ENCODE results near the gene OTULINL. TPM values are rescaled to one million over a fixed set of nuclear protein-coding genes. Genes with fewer than 3 reads are reported as not detected.

The OTULINL gene
- total RNA-seq, 4 donors from 2014 or later, result 0.73 to 1.8 (median 0.96) TPM

DNA sequence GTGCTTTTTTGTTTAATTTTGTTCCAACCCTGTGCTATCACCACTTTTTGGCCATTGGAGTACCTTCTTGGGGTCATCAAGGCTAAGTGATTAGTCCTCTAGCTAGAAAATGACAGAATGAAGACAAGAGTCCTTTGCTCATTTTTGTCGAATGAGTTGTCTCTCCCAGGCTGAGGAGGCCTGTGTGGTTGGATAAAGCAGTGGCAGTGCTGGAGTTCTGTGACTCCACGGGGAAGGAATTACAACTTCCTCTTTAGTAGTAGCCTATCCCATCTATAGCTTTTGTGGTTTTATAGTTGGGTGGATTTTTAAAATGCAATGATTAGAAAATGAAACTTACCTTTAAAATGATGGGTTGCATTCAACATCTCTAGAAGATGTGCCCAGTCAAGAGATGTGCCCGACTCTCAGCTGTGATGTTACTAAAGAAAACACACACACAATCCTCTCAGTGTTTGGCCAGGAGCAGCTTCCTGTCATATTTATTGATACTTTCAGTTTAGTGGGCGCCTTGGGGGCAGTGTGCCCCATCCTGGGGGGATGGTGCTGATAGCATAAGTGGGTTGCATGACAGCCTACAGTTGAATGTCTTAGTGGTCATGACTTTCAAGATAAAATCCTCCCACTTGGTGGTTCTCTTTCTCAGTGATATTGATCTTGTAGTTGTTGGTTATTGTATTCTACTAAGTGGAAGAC is 11.9 kb downstream of the OTULINL start:
- no peaks in the 10 kb centered on the region for H3K9me3 ChIP-seq
- no peak for TF ChIP-seq POLR2A (IDR thresholded peaks at IDR 0.05)
- ATAC-seq, result no peak
- H3K27me3 ChIP-seq, result no peaks in the 10 kb centered on the region
- H3K27ac ChIP-seq, result no peak overlapping the region
- H3K4me3 ChIP-seq, result no peak overlapping the region
- DNase-seq, result no peak
- intact Hi-C loops (cut with DNase I; ENCODE audit: low total_unique reads) (no loop called here), in situ Hi-C loops (cut with MboI; ENCODE audit: low sequenced_read_pairs in 4 of 4) (no loop called here)
- no peaks in the 10 kb centered on the region for H3K36me3 ChIP-seq
- no peaks in the 10 kb centered on the region for H3K4me1 ChIP-seq

DNA sequence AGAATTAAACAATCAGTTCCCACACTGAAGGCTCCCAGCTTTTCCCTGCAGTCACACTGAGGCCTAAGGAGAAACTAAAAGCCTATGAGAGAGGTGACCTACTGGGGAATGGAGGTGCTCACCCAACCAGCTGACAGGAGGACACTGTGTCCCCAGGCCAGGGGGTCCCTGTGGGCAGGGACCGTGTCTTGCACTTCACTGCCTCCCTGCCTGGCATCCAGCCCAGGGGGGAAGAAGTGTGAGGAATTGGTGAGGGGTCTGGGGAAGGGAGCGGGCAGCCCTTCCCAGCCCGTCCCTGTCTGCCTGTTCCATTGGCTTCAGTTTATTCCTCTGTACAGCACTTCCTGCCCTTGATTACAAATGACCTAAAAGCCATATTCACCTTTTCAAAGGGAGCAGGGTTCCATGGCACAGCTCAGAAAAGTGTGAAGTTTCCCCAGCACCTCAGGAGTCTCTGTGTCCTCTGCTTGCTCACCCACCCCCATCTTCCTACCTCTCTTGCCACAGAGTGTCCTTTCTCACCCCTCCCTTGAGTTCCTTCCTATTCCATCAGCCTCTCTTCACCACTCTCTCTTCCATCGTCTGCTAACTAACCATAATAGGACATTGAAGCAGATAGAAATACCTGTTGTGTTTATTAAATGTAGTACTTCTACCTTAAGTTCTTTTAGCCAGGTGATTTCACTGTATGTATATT is 12.9 kb downstream of the OTULINL start:
- H3K4me1 ChIP-seq, result no peaks in the 10 kb centered on the region
- no peak overlapping the region for H3K4me3 ChIP-seq
- intact Hi-C loops (cut with DNase I; ENCODE audit: low total_unique reads), result no loop called here
- no peak for ATAC-seq
- TF ChIP-seq POLR2A (IDR thresholded peaks at IDR 0.05) (no peak), CTCF (IDR thresholded peaks at IDR 0.05 in 4 of 5, conservative IDR thresholded peaks at IDR 0.05 in 1 of 5) (no peak)
- no peaks in the 10 kb centered on the region for H3K27me3 ChIP-seq
- no peak overlapping the region for H3K27ac ChIP-seq
- no peaks in the 10 kb centered on the region for H3K36me3 ChIP-seq
- in situ Hi-C loops (cut with MboI; ENCODE audit: low sequenced_read_pairs in 4 of 4), result no loop called here
- H3K9me3 ChIP-seq, result no peaks in the 10 kb centered on the region
- no peak for DNase-seq

- no peaks in the 10 kb centered on the region for H3K36me3 ChIP-seq
- TF ChIP-seq POLR2A (IDR thresholded peaks at IDR 0.05) (no peak), CTCF (IDR thresholded peaks at IDR 0.05 in 4 of 5, conservative IDR thresholded peaks at IDR 0.05 in 1 of 5) (no peak)
- DNase-seq (no peak), ATAC-seq (no peak)
- H3K9me3 ChIP-seq, result no peaks in the 10 kb centered on the region
- intact Hi-C loops (cut with DNase I; ENCODE audit: low total_unique reads) (no loop called here), in situ Hi-C loops (cut with MboI; ENCODE audit: low sequenced_read_pairs in 4 of 4) (no loop called here)
- no peak overlapping the region for H3K27ac ChIP-seq
- no peaks in the 10 kb centered on the region for H3K4me1 ChIP-seq
- H3K4me3 ChIP-seq, result no peak overlapping the region
- H3K27me3 ChIP-seq, result no peaks in the 10 kb centered on the region
Observed at GRCh38 chr5:14595189-14595588, 13.6 kb downstream of the OTULINL start.

DNA sequence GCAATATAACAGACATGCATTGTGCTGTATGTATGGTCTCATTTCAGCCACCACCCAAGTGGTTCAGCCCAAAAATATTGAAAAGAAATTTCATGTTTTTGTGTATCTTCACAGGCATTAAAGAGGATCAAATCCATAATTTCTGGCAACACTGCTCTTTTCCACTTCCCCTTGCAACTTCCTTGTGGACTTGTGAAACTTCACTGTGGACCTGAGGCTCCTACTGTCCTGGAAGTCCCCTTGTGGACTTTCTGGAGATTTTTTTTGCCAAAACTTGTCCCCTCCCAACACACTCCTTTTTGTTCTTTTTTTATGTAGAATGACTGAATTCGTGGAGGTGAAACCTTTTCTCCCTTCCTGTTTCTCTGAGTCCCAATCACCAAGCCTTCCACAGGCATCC is 14.3 kb downstream of the OTULINL start:
- no peak overlapping the region for H3K4me3 ChIP-seq
- intact Hi-C loops (cut with DNase I; ENCODE audit: low total_unique reads), result no loop called here
- H3K9me3 ChIP-seq, result no peaks in the 10 kb centered on the region
- no peaks in the 10 kb centered on the region for H3K36me3 ChIP-seq
- TF ChIP-seq POLR2A (IDR thresholded peaks at IDR 0.05) (no peak), CTCF (IDR thresholded peaks at IDR 0.05 in 4 of 5, conservative IDR thresholded peaks at IDR 0.05 in 1 of 5) (no peak)
- in situ Hi-C loops (cut with MboI; ENCODE audit: low sequenced_read_pairs in 4 of 4), result no loop called here
- no peaks in the 10 kb centered on the region for H3K27me3 ChIP-seq
- H3K27ac ChIP-seq, result no peak overlapping the region
- H3K4me1 ChIP-seq, result no peaks in the 10 kb centered on the region
- no peak for DNase-seq
- ATAC-seq, result no peak

- in situ Hi-C loops (cut with MboI; ENCODE audit: low sequenced_read_pairs in 4 of 4), result no loop called here
- TF ChIP-seq POLR2A (IDR thresholded peaks at IDR 0.05), result no peak
- TF ChIP-seq CTCF (IDR thresholded peaks at IDR 0.05 in 4 of 5, conservative IDR thresholded peaks at IDR 0.05 in 1 of 5), result no peak
- intact Hi-C loops (cut with DNase I; ENCODE audit: low total_unique reads), result no loop called here
- H3K4me3 ChIP-seq, result no peak overlapping the region
- H3K27ac ChIP-seq, result no peak overlapping the region
- ATAC-seq, result no peak
- H3K4me1 ChIP-seq, result no peaks in the 10 kb centered on the region
- no peaks in the 10 kb centered on the region for H3K9me3 ChIP-seq
- DNase-seq, result no peak
- H3K27me3 ChIP-seq, result no peaks in the 10 kb centered on the region
- no peaks in the 10 kb centered on the region for H3K36me3 ChIP-seq
Observed at GRCh38 chr5:14597080-14597479, 15.5 kb downstream of the OTULINL start.
